DMS53 treated with DMSO at 0.1 percent for 48 hours (cell line): Measurements from ENCODE around the gene S100P.
"Not testable (repeated sequence)": the region's sequence is repeated elsewhere in the genome, so short reads cannot be mapped to it uniquely, and the experiment has no call there.

Experiments used
- DNase-seq: peaks from one replicate; lab custom pipeline; 2025; ENCODE audit not compliant: unreplicated experiment; lab: John Stamatoyannopoulos, UW

S100P gene

GRCh38 chr4:6720202-6720699, 26.6 kb downstream of the S100P start:
- peak; percentile 70 for DNase-seq

GRCh38 chr4:6721121-6721520, 27.4 kb downstream of the S100P start:
- no peak for DNase-seq

- no peak for DNase-seq
Observed at GRCh38 chr4:6722891-6723290, 29.2 kb downstream of the S100P start.

- DNase-seq, result no peak
Observed at GRCh38 chr4:6723851-6724250, 30.2 kb downstream of the S100P start.

- no peak for DNase-seq
Observed at GRCh38 chr4:6724421-6725111, 30.9 kb downstream of the S100P start.

- DNase-seq, result not testable (repeated sequence)
Observed at GRCh38 chr4:6725427-6725961, 31.8 kb downstream of the S100P start.

- no peak for DNase-seq
Observed at GRCh38 chr4:6727081-6727942, 33.6 kb downstream of the S100P start.

- DNase-seq, result no peak
Observed at GRCh38 chr4:6727943-6728250, 34.2 kb downstream of the S100P start.

GRCh38 chr4:6728320-6729029, 34.8 kb downstream of the S100P start:
- DNase-seq, result no peak

- DNase-seq, result no peak
Observed at GRCh38 chr4:6730603-6731317, 37.1 kb downstream of the S100P start.

- no peak for DNase-seq
Observed at GRCh38 chr4:6731318-6731675, 37.6 kb downstream of the S100P start.

GRCh38 chr4:6731780-6732179, 38.1 kb downstream of the S100P start:
- DNase-seq, result no peak

GRCh38 chr4:6732441-6733357, 39.0 kb downstream of the S100P start:
- DNase-seq, result peak; percentile 63

- DNase-seq, result no peak
Observed at GRCh38 chr4:6733358-6734164, 39.9 kb downstream of the S100P start.

GRCh38 chr4:6734165-6734786, 40.6 kb downstream of the S100P start:
- no peak for DNase-seq

GRCh38 chr4:6739920-6740319, 46.2 kb downstream of the S100P start:
- DNase-seq, result no peak

GRCh38 chr4:6740347-6740746, 46.7 kb downstream of the S100P start:
- no peak for DNase-seq

GRCh38 chr4:6742507-6742906, 48.8 kb downstream of the S100P start:
- DNase-seq, result no peak

GRCh38 chr4:6742989-6743388, 49.3 kb downstream of the S100P start:
- no peak for DNase-seq
